Calu3 (cell line): ENCODE data around the gene PLA2G4A. TPM values are rescaled to one million over a fixed set of nuclear protein-coding genes. Genes with fewer than 3 reads are reported as not detected.

Experiments used
- BruUV-seq: library from RNA; stranded (reverse); fragments of 400-500 nt; replicated peaks from 2 replicates; lab custom pipeline; 2021; lab: Mats Ljungman, UMichigan
- CTCF ChIA-PET: fragments of 300-600 bp; sonication (Branson Sonifier 250); formaldehyde crosslinking; loops from one replicate; lab custom pipeline; 2022; ENCODE audit warnings: antibody characterized with exemption; lab: Charles Lee
- DNase-seq: peaks from one replicate; pipeline ENCODE4 v3.0.0; 2022
- H3K27ac Mint-ChIP-seq: one replicate; pipeline ENCODE4 v1.8.0; 2022; ENCODE audit warnings: mixed read lengths; ENCODE audit not compliant: unreplicated experiment
- H3K27me3 Mint-ChIP-seq: one replicate; pipeline ENCODE4 v1.8.0; 2022; ENCODE audit warnings: mixed read lengths; ENCODE audit not compliant: unreplicated experiment
- H3K36me3 Mint-ChIP-seq: one replicate; pipeline ENCODE4 v1.8.0; 2022; ENCODE audit warnings: mild to moderate bottlenecking, moderate library complexity, mixed read lengths; ENCODE audit not compliant: insufficient read depth, unreplicated experiment
- H3K4me1 Mint-ChIP-seq: one replicate; pipeline ENCODE4 v1.8.0; 2022; ENCODE audit warnings: mild to moderate bottlenecking, low read depth, mixed read lengths; ENCODE audit not compliant: unreplicated experiment
- H3K4me3 Mint-ChIP-seq: one replicate; pipeline ENCODE4 v1.8.0; 2022; ENCODE audit warnings: mild to moderate bottlenecking, low read depth, moderate library complexity, mixed read lengths; ENCODE audit not compliant: unreplicated experiment
- H3K9me3 Mint-ChIP-seq: one replicate; pipeline ENCODE4 v1.8.0; 2022; ENCODE audit warnings: low read depth, mixed read lengths; ENCODE audit not compliant: unreplicated experiment
- CTCF ChIP-seq: fragments of 200-600 bp; IDR thresholded peaks from one replicate; pipeline ENCODE4 v1.8.0; 2022; ENCODE audit warnings: antibody characterized with exemption; ENCODE audit not compliant: unreplicated experiment
- intact Hi-C: fragments of 100-400 bp; cut with micrococcal nuclease; formaldehyde crosslinking; loops from one replicate; pipeline ENCODE4 v1.10.0; 2022; ENCODE audit not compliant: unreplicated experiment
- total RNA-seq: library from RNA; stranded (reverse); gene quantifications from 2 replicates; pipeline ENCODE4 v1.2.3, GENCODE V29; 2022

PLA2G4A gene
- total RNA-seq, 1 experiment from 2014 or later = 36.0 TPM

GRCh38 chr1:186783193-186783592, 45.6 kb upstream of the PLA2G4A start:
- CTCF ChIA-PET = interaction anchor here (0.6 kb wide), 1 partner anchor 139 kb away, joined by 3 read pairs; no protein-coding TSS in a partner anchor
- BruUV-seq = no TSS peak
- Mint-ChIP-seq H3K9me3 (no peaks in the 10 kb centered on the region), H3K36me3 (no peaks in the 10 kb centered on the region), H3K27ac (no peak overlapping the region), H3K4me3 (no peak overlapping the region), H3K27me3 (no peaks in the 10 kb centered on the region), H3K4me1 (peaks cover 9% of the 10 kb centered on the region)
- TF ChIP-seq CTCF = no peak
- DNase-seq = no peak
- intact Hi-C loops = no loop called here

- CTCF ChIA-PET = interaction anchor here (2.1 kb wide), 1 partner anchor 21 kb away, joined by 8 read pairs; no protein-coding TSS in a partner anchor
- BruUV-seq = no TSS peak
- H3K4me1 Mint-ChIP-seq = peaks cover 17% of the 10 kb centered on the region
- no peaks in the 10 kb centered on the region for H3K36me3 Mint-ChIP-seq
- intact Hi-C loops = no loop called here
- no peaks in the 10 kb centered on the region for H3K9me3 Mint-ChIP-seq
- H3K27me3 Mint-ChIP-seq = no peaks in the 10 kb centered on the region
- no peak for DNase-seq
- H3K27ac Mint-ChIP-seq = no peak overlapping the region
- H3K4me3 Mint-ChIP-seq = no peak overlapping the region
- no peak for TF ChIP-seq CTCF
Measured at GRCh38 chr1:186785503-186785902, 43.2 kb upstream of the PLA2G4A start.

GRCh38 chr1:186790101-186790500, 38.6 kb upstream of the PLA2G4A start:
- BruUV-seq = no TSS peak
- H3K36me3 Mint-ChIP-seq = no peaks in the 10 kb centered on the region
- CTCF ChIA-PET = no interaction called here
- intact Hi-C loops = loop anchor here (5.0 kb wide), 1 partner anchor 108 kb away; the partner anchor contains the start of gene PTGS2
- no peak for TF ChIP-seq CTCF
- H3K27ac Mint-ChIP-seq = peak overlapping the region; percentile 2
- H3K4me3 Mint-ChIP-seq = no peak overlapping the region
- H3K4me1 Mint-ChIP-seq = peaks cover 25% of the 10 kb centered on the region
- H3K9me3 Mint-ChIP-seq = no peaks in the 10 kb centered on the region
- no peak for DNase-seq
- H3K27me3 Mint-ChIP-seq = no peaks in the 10 kb centered on the region

- Mint-ChIP-seq H3K36me3 (no peaks in the 10 kb centered on the region), H3K27me3 (no peaks in the 10 kb centered on the region), H3K27ac (peak overlapping the region; percentile 90), H3K9me3 (no peaks in the 10 kb centered on the region), H3K4me3 (peak overlapping the region; percentile 48), H3K4me1 (peaks cover 25% of the 10 kb centered on the region)
- intact Hi-C loops = loop anchor here (5.0 kb wide), 1 partner anchor 111 kb away; the partner anchor contains the start of gene PTGS2
- no peak for TF ChIP-seq CTCF
- CTCF ChIA-PET = interaction anchor here (1.0 to 1.5 kb wide), 2 partner anchors 13 to 70 kb away, joined by 3 read pairs; no protein-coding TSS in a partner anchor
- BruUV-seq = no TSS peak
- DNase-seq = peak; percentile 15
Measured at GRCh38 chr1:186792870-186793581, 35.7 kb upstream of the PLA2G4A start.
